Activated CD8-positive, alpha-beta T cell treated with anti-CD3 and anti-CD28 coated beads for 36 hours (primary cell): ENCODE results near the gene FAM193A. TPM values are rescaled to one million over a fixed set of nuclear protein-coding genes. Genes with fewer than 3 reads are reported as not detected.
A peak's percentile ranks its signal among the peaks of the same experiment; 100 is the strongest.

Source experiments
- ATAC-seq: fragments of 200-7000 bp; cut with Tn5 transposase; one replicate; pipeline ENCODE4 v1.10.0; 2021; ENCODE audit warnings: mild to moderate bottlenecking, moderate library complexity
- CTCF ChIA-PET: fragments of 350-600 bp; sonication (Branson Sonifier 250); formaldehyde crosslinking; loops from one replicate; lab custom pipeline; 2021; ENCODE audit warnings: antibody characterized with exemption; lab: Charles Lee
- POLR2A ChIA-PET: fragments of 350-600 bp; sonication (Branson Sonifier 250); formaldehyde crosslinking; loops from one replicate; lab custom pipeline; 2021; ENCODE audit warnings: antibody characterized with exemption; lab: Charles Lee
- DNase-seq: peaks from one replicate; pipeline ENCODE4 v3.0.0-alpha.2; 2020
- H3K27ac Mint-ChIP-seq: one replicate; pipeline ENCODE4 v1.8.0; 2021; ENCODE audit warnings: mild to moderate bottlenecking, mixed read lengths
- H3K27me3 Mint-ChIP-seq: one replicate; pipeline ENCODE4 v1.8.0; 2021; ENCODE audit warnings: mixed read lengths
- H3K36me3 Mint-ChIP-seq: one replicate; pipeline ENCODE4 v1.8.0; 2021; ENCODE audit warnings: low read depth, mixed read lengths
- H3K4me1 Mint-ChIP-seq: one replicate; pipeline ENCODE4 v1.8.0; 2021; ENCODE audit warnings: low read depth, mixed read lengths
- H3K4me3 Mint-ChIP-seq: one replicate; pipeline ENCODE4 v1.8.0; 2021; ENCODE audit warnings: mild to moderate bottlenecking, moderate library complexity, mixed read lengths
- H3K9me3 Mint-ChIP-seq: one replicate; pipeline ENCODE4 v1.8.0; 2021; ENCODE audit warnings: mixed read lengths
- CTCF ChIP-seq: fragments of 200-600 bp; IDR thresholded peaks from one replicate; pipeline ENCODE4 v1.8.0; 2022; ENCODE audit warnings: antibody characterized with exemption, mild to moderate bottlenecking
- intact Hi-C: fragments of 100-400 bp; cut with micrococcal nuclease; formaldehyde crosslinking; loops from one replicate; pipeline ENCODE4 v1.10.0; 2022
- total RNA-seq, 2 experiments: library from RNA; stranded (reverse); gene quantifications; one replicate each; pipeline ENCODE4 v1.2.3, GENCODE V29; 2021

Gene FAM193A
- 10 to 100 TPM; 22.4 to 22.9 TPM for total RNA-seq

GRCh38 chr4:2536193-2537010 is at the start of gene FAM193A:
TSS of gene FAM193A (plus strand) at chr4:2536647. CDS start at chr4:2536916, 269 bp downstream.
- Mint-ChIP-seq H3K27ac (peak within 1 kb of the TSS; percentile 93), H3K27me3 (no peaks in the 10 kb centered on the region), H3K36me3 (peaks cover 7% of the 10 kb centered on the region), H3K4me1 (peaks cover 22% of the 10 kb centered on the region), H3K9me3 (no peaks in the 10 kb centered on the region), H3K4me3 (peak within 1 kb of the TSS; percentile 89)
- no peak for TF ChIP-seq CTCF
- ATAC-seq (peak; percentile 95), DNase-seq (peak; percentile 99)
- CTCF ChIA-PET: interaction anchor here (0.8 to 2.0 kb wide), 6 partner anchors 26 to 400 kb away, joined by 3 to 6 read pairs (median 4); partner anchors contain the start of gene TNIP2
- intact Hi-C loops: no loop called here
- POLR2A ChIA-PET: interaction anchor here (0.9 to 2.3 kb wide), 3 partner anchors 9 to 90 kb away, joined by 3 to 6 read pairs (median 5); partner anchors contain the start of gene RNF4

GRCh38 chr4:2486981-2487380 is 49.5 kb upstream of the FAM193A start:
- ChIA-PET CTCF (interaction anchor here (1.8 kb wide), 1 partner anchor 21 kb away, joined by 6 read pairs; no protein-coding TSS in a partner anchor), POLR2A (interaction anchor here (1.4 to 2.9 kb wide), 2 partner anchors 9 to 17 kb away, joined by 4 to 19 read pairs; partner anchors contain the start of gene RNF4)
- H3K27ac Mint-ChIP-seq: peak overlapping the region; percentile 53
- peaks cover 72% of the 10 kb centered on the region for H3K4me1 Mint-ChIP-seq
- H3K27me3 Mint-ChIP-seq: no peaks in the 10 kb centered on the region
- DNase-seq: no peak
- no peak for TF ChIP-seq CTCF
- no peak for ATAC-seq
- no peaks in the 10 kb centered on the region for H3K9me3 Mint-ChIP-seq
- no peak overlapping the region for H3K4me3 Mint-ChIP-seq
- intact Hi-C loops: no loop called here
- peaks cover 40% of the 10 kb centered on the region for H3K36me3 Mint-ChIP-seq

- DNase-seq: no peak
- H3K27me3 Mint-ChIP-seq: no peaks in the 10 kb centered on the region
- no peaks in the 10 kb centered on the region for H3K9me3 Mint-ChIP-seq
- ChIA-PET CTCF (interaction anchor here (0.7 to 1.8 kb wide), 2 partner anchors 20 to 268 kb away, joined by 3 to 6 read pairs; no protein-coding TSS in a partner anchor), POLR2A (interaction anchor here (0.6 to 2.9 kb wide), 3 partner anchors 8 to 754 kb away, joined by 3 to 19 read pairs (median 4); partner anchors contain the start of gene RNF4)
- intact Hi-C loops: no loop called here
- peaks cover 45% of the 10 kb centered on the region for H3K36me3 Mint-ChIP-seq
- TF ChIP-seq CTCF: no peak
- peak overlapping the region; percentile 57 for H3K27ac Mint-ChIP-seq
- peaks cover 70% of the 10 kb centered on the region for H3K4me1 Mint-ChIP-seq
- ATAC-seq: peak; percentile 57
- H3K4me3 Mint-ChIP-seq: no peak overlapping the region
Observed at GRCh38 chr4:2487632-2488031, 48.8 kb upstream of the FAM193A start.

- CTCF ChIA-PET: no interaction called here
- POLR2A ChIA-PET: interaction anchor here (1.0 kb wide), 1 partner anchor 41 kb away, joined by 3 read pairs; no protein-coding TSS in a partner anchor
- peaks cover 53% of the 10 kb centered on the region for H3K36me3 Mint-ChIP-seq
- intact Hi-C loops: no loop called here
- no peak for DNase-seq
- H3K9me3 Mint-ChIP-seq: no peaks in the 10 kb centered on the region
- H3K27me3 Mint-ChIP-seq: no peaks in the 10 kb centered on the region
- TF ChIP-seq CTCF: no peak
- H3K27ac Mint-ChIP-seq: peak overlapping the region; percentile 80
- H3K4me1 Mint-ChIP-seq: peaks cover 63% of the 10 kb centered on the region
- H3K4me3 Mint-ChIP-seq: no peak overlapping the region
- no peak for ATAC-seq
Observed at GRCh38 chr4:2489081-2489805, 47.2 kb upstream of the FAM193A start.
